MM.1S (cell line): ENCODE data around the gene SERPINI1.

Experiments used
- DNase-seq: peaks from one replicate; pipeline ENCODE4 v3.0.0-alpha.2; 2015
- H2AFZ ChIP-seq: fragments of 300-600 bp; sonication (generic); 2 replicates; pipeline ENCODE4 v1.6.0; 2016; ENCODE audit warnings: antibody characterized with exemption, low read length
- H3F3A ChIP-seq: fragments of 300-600 bp; sonication (generic); 2 replicates; pipeline ENCODE4 v1.6.1; 2016; ENCODE audit warnings: mild to moderate bottlenecking, antibody characterized with exemption, low read length, moderate library complexity, mixed read lengths; ENCODE audit not compliant: insufficient read depth
- H3K27ac ChIP-seq: fragments of 300-600 bp; sonication (generic); 2 replicates; pipeline ENCODE4 v1.5.1; 2016; ENCODE audit warnings: mild to moderate bottlenecking, low read length
- H3K27me3 ChIP-seq: fragments of 300-600 bp; sonication (generic); replicated peaks from 2 replicates; pipeline ENCODE4 v1.6.0; 2016; ENCODE audit warnings: low read length; ENCODE audit not compliant: insufficient read depth
- H3K36me3 ChIP-seq: fragments of 300-600 bp; sonication (generic); replicated peaks from 2 replicates; pipeline ENCODE4 v1.6.1; 2016; ENCODE audit warnings: mild to moderate bottlenecking, low read length, mixed read lengths; ENCODE audit not compliant: insufficient read depth
- H3K4me1 ChIP-seq: fragments of 300-600 bp; sonication (generic); 2 replicates; pipeline ENCODE4 v1.6.1; 2016; ENCODE audit warnings: low read length, mixed read lengths
- H3K4me2 ChIP-seq: fragments of 300-600 bp; sonication (generic); 2 replicates; pipeline ENCODE4 v1.6.0; 2016; ENCODE audit warnings: low read depth, low read length
- H3K4me3 ChIP-seq: fragments of 300-600 bp; sonication (generic); 2 replicates; pipeline ENCODE4 v1.5.1; 2016; ENCODE audit warnings: low read length, mixed read lengths
- H3K79me2 ChIP-seq: fragments of 300-600 bp; sonication (generic); 2 replicates; pipeline ENCODE4 v1.6.1; 2016; ENCODE audit warnings: mixed run types, low read length, mixed read lengths
- H3K9ac ChIP-seq: fragments of 300-600 bp; sonication (generic); 2 replicates; pipeline ENCODE4 v1.6.1; 2016; ENCODE audit warnings: low read length, mixed read lengths
- H3K9me2 ChIP-seq: fragments of 300-600 bp; sonication (generic); replicated peaks from 2 replicates; pipeline ENCODE4 v1.6.1; 2016; ENCODE audit warnings: mild to moderate bottlenecking, low read length, mixed read lengths; ENCODE audit not compliant: insufficient read depth
- H3K9me3 ChIP-seq: fragments of 300-600 bp; sonication (generic); replicated peaks from 2 replicates; pipeline ENCODE4 v1.6.1; 2016; ENCODE audit warnings: mild to moderate bottlenecking, low read length, mixed read lengths; ENCODE audit not compliant: insufficient read depth
- H4K20me1 ChIP-seq: fragments of 300-600 bp; sonication (generic); 2 replicates; pipeline ENCODE4 v1.6.1; 2016; ENCODE audit warnings: mild to moderate bottlenecking, low read length, moderate library complexity, mixed read lengths; ENCODE audit not compliant: insufficient read depth
- CTCF ChIP-seq: fragments of 300-600 bp; sonication (generic); IDR thresholded peaks from 2 replicates; pipeline ENCODE4 v1.5.1; 2016; ENCODE audit warnings: antibody characterized with exemption, low read length, mixed read lengths
- EZH2 ChIP-seq: fragments of 300-600 bp; sonication (generic); optimal IDR thresholded peaks from 2 replicates; pipeline ENCODE3; 2017; ENCODE audit warnings: low read depth, mild to moderate bottlenecking, antibody characterized with exemption, low read length, mixed read lengths
- EZH2phosphoT487 ChIP-seq: fragments of 300-600 bp; sonication (generic); IDR thresholded peaks from 2 replicates; pipeline ENCODE4 v1.6.1; 2018; ENCODE audit warnings: antibody characterized with exemption, low read length

SERPINI1 gene

GRCh38 chr3:167761302-167761701, 25.8 kb downstream of the SERPINI1 start:
- H3K79me2 ChIP-seq, result no peaks in the 10 kb centered on the region
- no peaks in the 10 kb centered on the region for H3K36me3 ChIP-seq
- TF ChIP-seq EZH2phosphoT487 (no peak), CTCF (no peak), EZH2 (no peak)
- no peaks in the 10 kb centered on the region for H3K27me3 ChIP-seq
- no peak overlapping the region for H3K9ac ChIP-seq
- no peaks in the 10 kb centered on the region for H4K20me1 ChIP-seq
- no peak overlapping the region for H3K4me3 ChIP-seq
- H3F3A ChIP-seq, result peaks cover 7% of the 10 kb centered on the region; the same call in 1 of the 2 replicates
- H3K27ac ChIP-seq, result no peak overlapping the region
- no peak overlapping the region for H2AFZ ChIP-seq
- H3K9me3 ChIP-seq, result no peaks in the 10 kb centered on the region
- H3K4me1 ChIP-seq, result peaks cover 17% of the 10 kb centered on the region
- no peak overlapping the region for H3K4me2 ChIP-seq
- H3K9me2 ChIP-seq, result no peaks in the 10 kb centered on the region
- no peak for DNase-seq

- H3K9me3 ChIP-seq, result no peaks in the 10 kb centered on the region
- H3K4me2 ChIP-seq, result peak overlapping the region; percentile 71
- H3F3A ChIP-seq, result peaks cover 7% of the 10 kb centered on the region; the same call in 1 of the 2 replicates
- H3K36me3 ChIP-seq, result no peaks in the 10 kb centered on the region
- peak overlapping the region; percentile 45 for H3K4me3 ChIP-seq
- no peaks in the 10 kb centered on the region for H3K79me2 ChIP-seq
- H3K27ac ChIP-seq, result peak overlapping the region; percentile 60
- H3K4me1 ChIP-seq, result peaks cover 17% of the 10 kb centered on the region
- H3K9me2 ChIP-seq, result no peaks in the 10 kb centered on the region
- no peak for TF ChIP-seq EZH2phosphoT487
- no peak for TF ChIP-seq CTCF
- no peak for TF ChIP-seq EZH2
- DNase-seq, result peak; percentile 54
- no peaks in the 10 kb centered on the region for H3K27me3 ChIP-seq
- H4K20me1 ChIP-seq, result no peaks in the 10 kb centered on the region
- peak overlapping the region; percentile 58 for H2AFZ ChIP-seq
- peak overlapping the region; percentile 20; the same call in 1 of the 2 replicates for H3K9ac ChIP-seq
Measured at GRCh38 chr3:167762296-167762695, 26.8 kb downstream of the SERPINI1 start.

- TF ChIP-seq EZH2 (no peak), EZH2phosphoT487 (no peak), CTCF (no peak)
- peak overlapping the region; percentile 28; the same call in 1 of the 2 replicates for H3K9ac ChIP-seq
- peak overlapping the region; percentile 82 for H3K4me2 ChIP-seq
- peak overlapping the region; percentile 44 for H2AFZ ChIP-seq
- peaks cover 25% of the 10 kb centered on the region for H3K4me1 ChIP-seq
- H3K9me2 ChIP-seq, result no peaks in the 10 kb centered on the region
- DNase-seq, result peak; percentile 31
- no peaks in the 10 kb centered on the region for H3K79me2 ChIP-seq
- H3K27ac ChIP-seq, result peak overlapping the region; percentile 79
- H3K4me3 ChIP-seq, result peak overlapping the region; percentile 37
- peaks cover 13% of the 10 kb centered on the region for H3F3A ChIP-seq
- no peaks in the 10 kb centered on the region for H3K9me3 ChIP-seq
- no peaks in the 10 kb centered on the region for H4K20me1 ChIP-seq
- H3K27me3 ChIP-seq, result no peaks in the 10 kb centered on the region
- H3K36me3 ChIP-seq, result no peaks in the 10 kb centered on the region
Measured at GRCh38 chr3:167772992-167773391, 37.5 kb downstream of the SERPINI1 start.
